HUES64 (cell line): ENCODE data around the gene SNCAIP.

ENCODE experiments used
- H3K27ac ChIP-seq: 2 replicates; pipeline ENCODE4 v1.7.0; 2013; ENCODE audit warnings: low read depth, low read length, inconsistent platforms
- H3K27me3 ChIP-seq: 2 replicates; pipeline ENCODE4 v1.6.1; 2013; ENCODE audit warnings: mild to moderate bottlenecking, low read length; ENCODE audit not compliant: insufficient read depth
- H3K36me3 ChIP-seq: 2 replicates; pipeline ENCODE4 v1.6.1; 2013; ENCODE audit warnings: mild to moderate bottlenecking, low read length; ENCODE audit not compliant: insufficient read depth
- H3K4me1 ChIP-seq: 2 replicates; pipeline ENCODE4 v1.6.1; 2013; ENCODE audit warnings: mild to moderate bottlenecking, low read length, moderate library complexity; ENCODE audit not compliant: insufficient read depth
- H3K4me3 ChIP-seq: 2 replicates; pipeline ENCODE4 v1.5.1; 2013; ENCODE audit warnings: mild to moderate bottlenecking, low read length, moderate library complexity
- H3K9ac ChIP-seq: 2 replicates; pipeline ENCODE4 v1.6.1; 2013; ENCODE audit warnings: mild to moderate bottlenecking, low read depth, low read length
- H3K9me3 ChIP-seq: 2 replicates; pipeline ENCODE4 v1.6.1; 2013; ENCODE audit warnings: low read depth, low read length; ENCODE audit not compliant: insufficient read depth
- WGBS: fragments of 150-250, 120-280 bp; methylation state at CpG from one replicate; pipeline ENCODE4 v1.1.7; 2013; ENCODE audit warnings: missing lambda C conversion rate; 5-methylcytosine and 5-hydroxymethylcytosine counted together

SNCAIP gene

DNA sequence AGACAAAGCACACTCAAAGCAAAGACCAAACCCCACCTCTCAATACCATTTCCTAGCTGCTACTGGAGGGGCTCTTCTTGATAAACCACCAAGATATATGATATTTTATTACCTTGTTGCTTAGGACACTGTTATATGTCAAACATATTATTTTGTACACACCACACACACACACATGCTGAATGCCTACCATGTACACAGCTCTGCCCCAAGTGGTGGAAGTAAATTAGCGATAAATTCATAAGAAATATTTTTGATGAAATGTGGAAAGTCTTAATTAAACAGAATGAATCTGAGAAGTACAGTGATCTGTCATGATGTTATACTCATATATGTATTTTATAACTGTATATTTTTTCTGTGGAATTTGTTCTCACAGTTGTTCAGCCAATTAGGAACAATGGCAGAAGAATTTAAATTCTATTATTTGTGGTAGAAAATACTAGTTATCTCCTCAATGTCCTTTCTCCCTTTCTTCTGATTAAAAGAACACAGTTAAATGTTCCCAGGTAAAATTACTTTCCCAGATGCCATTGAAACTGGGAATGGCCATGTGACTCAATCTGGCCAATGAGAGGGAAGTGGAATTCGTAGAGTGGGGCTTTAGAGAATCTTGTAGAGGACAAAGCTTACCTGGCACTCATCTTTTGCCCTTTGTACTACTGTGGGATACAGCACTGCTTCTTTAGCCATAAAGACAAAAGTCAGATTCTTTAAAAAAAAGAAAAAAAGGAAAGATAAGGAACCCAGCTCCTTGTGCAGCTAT, 156.5 kb downstream of the SNCAIP start:
- no peak overlapping the region for H3K9ac ChIP-seq
- 97% methylated on average over 2 of the region's 2 CpGs for WGBS
- H3K4me1 ChIP-seq, result peaks cover 44% of the 10 kb centered on the region
- no peak overlapping the region for H3K4me3 ChIP-seq
- H3K36me3 ChIP-seq, result no peaks in the 10 kb centered on the region
- no peaks in the 10 kb centered on the region for H3K9me3 ChIP-seq
- no peaks in the 10 kb centered on the region for H3K27me3 ChIP-seq
- H3K27ac ChIP-seq, result no peak overlapping the region

DNA sequence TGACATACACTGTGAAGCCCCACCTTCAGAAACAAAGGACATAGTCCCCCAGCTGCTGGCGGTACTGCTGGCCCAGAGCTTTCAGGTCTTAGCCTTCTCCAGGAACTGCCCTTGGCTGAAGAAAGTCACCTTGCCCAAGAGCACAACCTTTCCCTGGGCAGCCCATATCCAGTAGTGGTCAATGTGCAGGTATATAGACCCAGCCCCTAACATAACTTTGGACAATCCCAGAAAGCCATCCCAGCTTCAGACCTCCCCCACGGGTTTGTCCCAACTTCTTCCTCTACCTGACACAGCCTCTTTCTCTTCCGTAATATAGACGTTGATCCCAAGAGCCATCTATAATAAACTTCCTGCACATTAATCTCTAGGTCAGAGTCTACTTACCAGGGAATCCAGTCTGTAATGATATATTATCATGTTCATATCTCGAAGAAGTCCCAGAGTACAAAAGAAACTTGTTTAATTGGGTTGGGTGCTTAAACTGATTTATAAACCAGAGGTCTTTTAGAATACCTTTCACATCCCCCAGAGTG, 157.4 kb downstream of the SNCAIP start:
- WGBS, result 94% methylated on average over 4 of the region's 5 CpGs
- Histone ChIP-seq H3K4me1 (peaks cover 41% of the 10 kb centered on the region), H3K4me3 (no peak overlapping the region), H3K9me3 (no peaks in the 10 kb centered on the region), H3K27ac (no peak overlapping the region), H3K36me3 (no peaks in the 10 kb centered on the region), H3K9ac (no peak overlapping the region), H3K27me3 (no peaks in the 10 kb centered on the region)

DNA sequence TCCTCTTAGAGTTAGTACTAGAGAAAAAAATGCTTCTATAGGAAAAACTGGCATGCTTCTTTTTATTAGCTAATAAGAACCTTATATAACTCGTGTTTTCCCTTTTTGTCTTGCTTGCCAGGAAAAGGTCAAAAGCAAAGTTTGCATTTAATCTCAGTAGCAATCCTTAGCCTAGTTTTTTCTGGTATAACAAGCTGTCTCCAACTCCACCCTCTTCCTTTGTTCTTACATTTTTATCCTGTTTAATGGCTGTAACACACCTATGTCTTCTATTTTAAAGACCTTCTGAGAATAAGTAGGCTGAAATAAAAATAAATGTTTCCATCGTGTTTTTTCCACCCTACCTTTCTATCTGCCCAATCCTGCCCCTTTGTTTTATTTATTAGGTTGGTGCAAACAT, 158.3 kb downstream of the SNCAIP start:
- no peaks in the 10 kb centered on the region for H3K27me3 ChIP-seq
- H3K9me3 ChIP-seq, result no peaks in the 10 kb centered on the region
- 84% methylated on average over 1 of the region's 2 CpGs for WGBS
- no peak overlapping the region for H3K27ac ChIP-seq
- peaks cover 40% of the 10 kb centered on the region for H3K4me1 ChIP-seq
- H3K4me3 ChIP-seq, result no peak overlapping the region
- H3K9ac ChIP-seq, result no peak overlapping the region
- no peaks in the 10 kb centered on the region for H3K36me3 ChIP-seq

DNA sequence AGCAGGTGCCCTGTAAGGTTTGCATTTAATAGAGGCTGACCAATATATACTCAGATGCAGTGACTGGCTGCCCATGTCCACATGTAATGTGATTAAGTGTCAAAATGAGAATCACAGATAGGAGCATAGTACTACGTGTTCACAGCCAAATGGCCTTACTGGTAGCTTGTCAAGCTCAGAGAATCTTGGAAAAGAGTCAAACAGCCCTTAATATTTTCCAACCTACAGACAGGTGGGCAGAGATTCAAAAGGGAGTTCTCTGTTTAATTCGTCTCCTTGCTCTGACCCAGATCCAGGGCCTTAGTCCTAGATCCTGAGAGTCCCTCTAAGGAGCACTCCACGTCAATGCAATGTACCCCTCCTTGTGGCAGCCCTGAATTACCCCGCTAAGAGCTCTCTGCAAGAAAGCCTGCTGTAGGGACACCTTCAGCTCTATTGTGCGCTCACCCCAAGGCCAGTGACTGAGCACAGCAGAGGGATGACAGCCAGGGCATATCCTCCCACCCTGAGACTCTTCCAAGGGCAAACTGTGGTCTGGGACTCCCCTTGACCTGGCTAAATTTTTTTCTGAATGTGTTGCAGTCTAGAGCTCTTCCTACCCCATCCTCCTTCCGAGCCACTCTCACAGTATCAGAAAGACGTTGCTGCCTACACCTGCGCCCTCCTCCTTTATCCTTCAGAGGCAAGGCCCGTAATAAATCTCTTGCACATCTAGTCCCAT, 159.2 kb downstream of the SNCAIP start:
- H3K9ac ChIP-seq, result no peak overlapping the region
- 69% methylated on average over 9 of the region's 9 CpGs for WGBS
- peaks cover 31% of the 10 kb centered on the region for H3K4me1 ChIP-seq
- no peak overlapping the region for H3K4me3 ChIP-seq
- H3K9me3 ChIP-seq, result no peaks in the 10 kb centered on the region
- no peaks in the 10 kb centered on the region for H3K36me3 ChIP-seq
- H3K27me3 ChIP-seq, result no peaks in the 10 kb centered on the region
- H3K27ac ChIP-seq, result no peak overlapping the region

DNA sequence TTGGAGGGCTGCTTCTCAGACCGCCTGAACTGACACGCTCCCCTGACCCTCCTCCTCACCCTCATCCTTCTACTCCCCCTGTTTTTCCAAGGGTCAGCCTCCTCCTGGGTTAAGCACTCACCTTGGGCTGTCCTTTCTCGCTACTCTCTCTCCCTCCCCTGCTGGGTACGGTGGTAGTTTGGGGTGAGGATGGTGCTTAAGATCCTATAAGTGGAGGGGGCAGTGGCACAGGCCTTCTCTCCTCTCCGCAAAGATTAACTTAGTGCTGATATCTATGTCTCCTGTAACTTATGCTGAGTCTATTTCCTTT, 159.7 kb downstream of the SNCAIP start:
- Histone ChIP-seq H3K9me3 (no peaks in the 10 kb centered on the region), H3K4me1 (peaks cover 27% of the 10 kb centered on the region), H3K36me3 (no peaks in the 10 kb centered on the region), H3K4me3 (no peak overlapping the region), H3K27ac (no peak overlapping the region), H3K9ac (no peak overlapping the region), H3K27me3 (no peaks in the 10 kb centered on the region)
- 84% methylated on average over 3 of the region's 5 CpGs for WGBS

DNA sequence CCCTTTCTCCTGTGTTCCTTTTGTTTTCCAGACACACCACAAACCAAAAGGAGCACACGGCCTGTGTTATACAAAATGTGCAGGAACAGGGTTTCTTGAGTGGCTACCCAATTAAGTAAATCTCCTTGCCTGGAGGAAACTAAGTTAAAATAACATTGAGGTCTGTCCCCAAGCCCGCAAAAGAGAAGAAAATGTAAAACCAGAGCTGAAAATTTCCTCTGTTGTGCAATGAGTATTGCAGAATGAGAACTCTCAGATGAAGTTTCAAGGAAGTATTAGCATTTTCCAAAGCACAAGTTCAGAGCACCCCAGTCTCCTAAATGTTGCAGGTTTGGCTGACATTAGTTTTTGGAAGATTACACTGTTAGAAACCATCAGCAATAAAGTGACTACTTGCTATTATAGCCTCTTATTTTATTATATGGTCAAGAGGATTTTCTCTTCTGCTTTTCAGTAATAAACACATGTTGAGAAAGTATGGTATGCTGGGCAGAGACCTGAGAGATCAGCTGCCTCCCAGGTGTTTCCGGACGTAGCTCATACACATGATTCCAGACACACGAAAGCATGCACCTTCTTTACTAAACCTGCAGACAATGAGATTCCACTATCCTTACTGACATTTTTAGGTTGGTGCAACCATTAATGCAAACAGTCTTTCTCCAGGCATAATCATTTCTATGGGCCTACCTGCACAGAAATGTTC, 161.3 kb downstream of the SNCAIP start:
- 0 out of 2 replicates have a peak overlapping the region, but pooled peaks have one; percentile 16 for H3K9ac ChIP-seq
- WGBS, result 88% methylated on average over 5 of the region's 5 CpGs
- H3K9me3 ChIP-seq, result no peaks in the 10 kb centered on the region
- peak overlapping the region; percentile 47 for H3K27ac ChIP-seq
- H3K4me1 ChIP-seq, result peaks cover 27% of the 10 kb centered on the region
- H3K27me3 ChIP-seq, result no peaks in the 10 kb centered on the region
- H3K36me3 ChIP-seq, result no peaks in the 10 kb centered on the region
- no peak overlapping the region for H3K4me3 ChIP-seq

DNA sequence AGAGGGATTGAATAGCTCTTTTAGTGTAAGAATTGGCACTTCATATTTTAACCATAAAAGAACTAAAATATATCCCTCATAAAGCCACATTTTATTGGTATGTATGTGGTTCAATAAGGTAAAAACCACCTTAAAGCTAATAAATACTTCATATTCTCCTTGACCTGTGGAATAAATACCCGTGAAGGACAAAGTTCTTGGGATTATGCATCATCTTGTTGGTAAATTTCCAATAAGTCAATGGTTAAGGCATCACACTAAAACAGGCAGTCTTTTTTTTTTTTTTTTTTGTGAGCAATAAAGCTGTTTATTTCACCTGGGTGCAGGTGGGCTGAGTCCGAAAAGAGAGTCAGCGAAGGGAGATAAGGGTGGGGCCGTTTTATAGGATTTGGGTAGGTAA, 161.9 kb downstream of the SNCAIP start:
- Histone ChIP-seq H3K4me1 (peaks cover 27% of the 10 kb centered on the region), H3K9ac (peak overlapping the region; percentile 16; the same call in 1 of the 2 replicates), H3K4me3 (no peak overlapping the region), H3K36me3 (no peaks in the 10 kb centered on the region), H3K27ac (peak overlapping the region; percentile 47), H3K9me3 (no peaks in the 10 kb centered on the region), H3K27me3 (no peaks in the 10 kb centered on the region)
- 60% methylated on average over 1 of the region's 4 CpGs for WGBS

DNA sequence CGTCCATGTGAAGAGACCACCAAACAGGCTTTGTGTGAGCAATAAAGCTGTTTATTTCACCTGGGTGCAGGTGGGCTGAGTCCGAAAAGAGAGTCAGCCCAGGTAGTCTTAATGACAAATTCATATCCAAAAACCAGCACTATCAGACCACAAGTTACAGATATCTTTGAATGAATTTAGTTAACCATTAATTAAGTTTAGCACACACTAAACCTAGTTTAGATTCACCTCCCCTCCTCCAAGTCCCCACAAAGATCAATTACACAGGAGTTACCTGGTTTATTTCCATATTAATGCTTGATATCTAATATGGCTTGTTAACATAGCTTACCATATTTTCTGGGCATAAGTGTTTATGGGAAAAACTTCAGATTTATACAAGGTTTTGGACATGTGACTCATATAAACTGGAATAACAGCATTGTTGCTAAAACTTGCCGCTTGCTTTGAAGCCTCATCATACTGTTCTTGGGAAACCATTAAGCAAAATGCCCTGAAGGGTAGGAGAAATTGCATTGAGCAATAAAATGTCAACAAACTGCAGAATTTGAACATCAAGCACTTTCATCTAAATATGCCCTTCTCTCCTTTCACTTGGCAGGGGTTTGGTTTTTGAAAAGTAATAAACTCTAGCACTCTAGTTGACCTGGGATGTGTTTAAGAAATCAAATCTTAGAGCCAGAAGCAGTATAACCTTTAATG, 166.9 kb downstream of the SNCAIP start:
- Histone ChIP-seq H3K4me1 (peaks cover 1% of the 10 kb centered on the region), H3K27ac (no peak overlapping the region), H3K9me3 (no peaks in the 10 kb centered on the region), H3K4me3 (no peak overlapping the region), H3K27me3 (no peaks in the 10 kb centered on the region), H3K36me3 (no peaks in the 10 kb centered on the region), H3K9ac (no peak overlapping the region)
- 97% methylated on average over 3 of the region's 3 CpGs for WGBS

DNA sequence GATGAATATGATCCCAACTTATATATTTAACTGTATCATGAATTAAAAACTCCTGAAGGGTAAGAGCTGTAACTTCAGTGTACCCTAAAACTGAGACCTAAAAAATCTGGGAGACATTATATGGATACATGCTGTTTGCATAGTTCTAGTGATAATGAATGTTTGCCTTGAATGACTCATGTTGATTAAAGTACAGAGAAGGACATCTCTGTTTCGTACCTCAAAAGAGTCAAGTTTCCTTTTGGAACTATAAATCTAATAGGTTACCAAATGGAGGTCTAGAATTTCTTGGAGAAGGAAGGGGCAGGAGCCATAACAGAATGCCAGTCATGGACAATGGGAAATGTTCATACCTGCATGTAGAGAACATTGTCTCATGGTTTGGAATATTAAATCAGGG, 168.1 kb downstream of the SNCAIP start:
- Histone ChIP-seq H3K4me3 (no peak overlapping the region), H3K27ac (no peak overlapping the region), H3K4me1 (no peaks in the 10 kb centered on the region), H3K9ac (no peak overlapping the region), H3K27me3 (no peaks in the 10 kb centered on the region), H3K36me3 (no peaks in the 10 kb centered on the region), H3K9me3 (no peaks in the 10 kb centered on the region)
- WGBS, result 100% methylated on average over 1 of the region's 1 CpG

DNA sequence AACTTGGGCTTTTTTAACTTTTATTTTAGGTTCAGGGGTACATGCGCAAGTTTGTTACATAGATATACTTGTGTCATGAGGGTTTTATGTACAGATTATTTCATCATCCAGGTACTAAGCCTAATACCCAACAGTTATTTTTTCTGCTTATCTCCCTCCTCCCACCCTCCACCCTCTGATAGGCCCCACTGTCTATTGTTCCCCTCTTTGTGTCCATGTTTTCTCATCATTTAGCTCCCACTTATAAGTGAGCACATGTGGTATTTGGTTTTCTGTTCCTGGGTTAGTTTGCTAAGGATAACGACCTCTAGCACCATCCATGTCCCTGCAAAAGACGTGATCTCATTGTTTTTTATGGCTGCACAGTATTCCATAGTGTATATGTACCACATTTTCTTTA, 172.1 kb downstream of the SNCAIP start:
- Histone ChIP-seq H3K27me3 (no peaks in the 10 kb centered on the region), H3K9ac (no peak overlapping the region), H3K9me3 (no peaks in the 10 kb centered on the region), H3K4me1 (no peaks in the 10 kb centered on the region), H3K36me3 (no peaks in the 10 kb centered on the region), H3K4me3 (no peak overlapping the region), H3K27ac (no peak overlapping the region)
- WGBS, result 92% methylated on average over 3 of the region's 3 CpGs

DNA sequence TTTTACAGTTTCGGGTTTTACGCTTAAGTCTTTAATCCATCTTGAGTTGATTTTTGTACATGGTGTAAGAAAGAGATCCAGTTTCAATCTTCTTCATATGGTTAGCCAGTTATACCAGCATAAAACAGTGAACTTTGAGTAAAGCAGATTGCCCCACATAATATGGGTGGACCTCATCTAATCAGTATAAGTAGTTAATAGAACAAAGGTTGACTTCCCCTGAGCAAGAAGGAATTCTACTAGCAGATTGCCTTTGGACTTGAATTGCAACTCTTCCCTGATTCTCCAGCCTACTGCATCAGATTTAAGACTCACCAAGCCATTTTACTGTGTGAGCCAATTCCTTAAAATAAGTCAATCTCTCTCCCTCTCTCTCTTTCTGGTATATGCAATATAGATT, 173.2 kb downstream of the SNCAIP start:
- no peaks in the 10 kb centered on the region for H3K4me1 ChIP-seq
- H3K27me3 ChIP-seq, result no peaks in the 10 kb centered on the region
- 100% methylated on average over 2 of the region's 2 CpGs for WGBS
- H3K9ac ChIP-seq, result no peak overlapping the region
- no peaks in the 10 kb centered on the region for H3K9me3 ChIP-seq
- H3K4me3 ChIP-seq, result no peak overlapping the region
- no peak overlapping the region for H3K27ac ChIP-seq
- H3K36me3 ChIP-seq, result no peaks in the 10 kb centered on the region
